GM19351 (cell line): Measurements from ENCODE around the gene PLCB2.

ENCODE experiments used
- ATAC-seq: cut with Tn5 transposase; IDR thresholded peaks from one replicate; pipeline ENCODE4 v1.9.1; 2021; ENCODE audit warnings: mild to moderate bottlenecking, moderate library complexity; ENCODE audit not compliant: unreplicated experiment

Gene PLCB2

GRCh38 chr15:40342416-40343320 is 34.9 kb upstream of the PLCB2 start:
- ATAC-seq: no peak

- ATAC-seq: no peak
These were observed 33.1 kb upstream of the PLCB2 start, which contains the start of gene CCDC9B for GRCh38 chr15:40340740-40341400. Gene CCDC9B (minus strand): TSS chr15:40340939. CDS start chr15:40340819, 120 bp downstream.

GRCh38 chr15:40340038-40340739 is 32.5 kb upstream of the PLCB2 start:
- ATAC-seq: no peak

- no peak for ATAC-seq
These were observed 31.8 kb upstream of the PLCB2 start for GRCh38 chr15:40339621-40339945.

GRCh38 chr15:40338921-40339620 is 31.3 kb upstream of the PLCB2 start:
- ATAC-seq: no peak

GRCh38 chr15:40338041-40338657 is 30.4 kb upstream of the PLCB2 start:
- ATAC-seq: peak; percentile 54

- no peak for ATAC-seq
These were observed 29.9 kb upstream of the PLCB2 start for GRCh38 chr15:40337597-40337996.

GRCh38 chr15:40336744-40337122 is 29.0 kb upstream of the PLCB2 start:
- ATAC-seq: no peak

GRCh38 chr15:40335938-40336743 is 28.4 kb upstream of the PLCB2 start:
- ATAC-seq: no peak

- no peak for ATAC-seq
These were observed 27.4 kb upstream of the PLCB2 start for GRCh38 chr15:40334941-40335795.

GRCh38 chr15:40334541-40334940 is 26.8 kb upstream of the PLCB2 start:
- ATAC-seq: no peak

GRCh38 chr15:40333922-40334492 is 26.3 kb upstream of the PLCB2 start:
- no peak for ATAC-seq

- no peak for ATAC-seq
These were observed 24.5 kb upstream of the PLCB2 start for GRCh38 chr15:40332113-40332781.

GRCh38 chr15:40331637-40332036 is 23.9 kb upstream of the PLCB2 start:
- no peak for ATAC-seq

GRCh38 chr15:40331026-40331425 is 23.3 kb upstream of the PLCB2 start:
- no peak for ATAC-seq

GRCh38 chr15:40330368-40330836 is 22.7 kb upstream of the PLCB2 start:
- ATAC-seq: no peak

GRCh38 chr15:40329804-40330203 is 22.1 kb upstream of the PLCB2 start:
- no peak for ATAC-seq

- no peak for ATAC-seq
These were observed 21.0 kb upstream of the PLCB2 start for GRCh38 chr15:40328751-40329150.
